Right cardiac atrium (tissue), 5 donors: Measurements from ENCODE around the gene SLC6A19. TPM values are rescaled to one million over a fixed set of nuclear protein-coding genes. Genes with fewer than 3 reads are reported as not detected.

Source experiments
- ATAC-seq, 2 donors: fragments of 200-7000 bp; cut with Tn5 transposase; one replicate each; pipeline versions ENCODE4 v1.8.0 to v1.9.1; 2020; ENCODE audit warnings: moderate library complexity in 2 of 2, mild to moderate bottlenecking in 1 of 2
- DNase-seq, 3 donors: peaks; one replicate each; pipeline ENCODE4 v3.0.0-alpha.2; 2020
- H3K27ac ChIP-seq: one replicate; pipeline ENCODE4 v1.5.1; 2013; ENCODE audit warnings: mild to moderate bottlenecking, low read length, control low read depth, moderate library complexity
- H3K27me3 ChIP-seq: one replicate; pipeline ENCODE4 v1.6.1; 2013; ENCODE audit not compliant: control insufficient read depth, insufficient read depth
- H3K4me1 ChIP-seq: one replicate; pipeline ENCODE4 v1.6.1; 2013; ENCODE audit warnings: low read length; ENCODE audit not compliant: control insufficient read depth, insufficient read depth
- H3K4me3 ChIP-seq: one replicate; pipeline ENCODE4 v1.5.1; 2013; ENCODE audit warnings: low read length, control low read depth
- H3K9me3 ChIP-seq: one replicate; pipeline ENCODE4 v1.6.1; 2013; ENCODE audit warnings: low read length; ENCODE audit not compliant: control insufficient read depth
- WGBS: extraction: QIAGEN DNeasy Blood & Tissue Kit; methylation state at CpG from one replicate; pipeline ENCODE4 v1.1.7; 2013; 5-methylcytosine and 5-hydroxymethylcytosine counted together
- intact Hi-C, 4 donors: fragments of 100-400 bp; cut with DNase I; formaldehyde crosslinking; loops; one replicate each; pipeline versions ENCODE4 v1.11.0 to v1.14.0; 2022 to 2023
- polyA plus RNA-seq: library from polyadenylated mRNA; stranded (reverse); fragments of 200-250 nt; gene quantifications from one replicate; pipeline ENCODE4 v1.2.3, GENCODE V29; 2013
- total RNA-seq, 4 donors: library from RNA; stranded (reverse); fragmentation: NEBNext Ultra II Directional; extraction: Animal tissue kit (Norgen Biotek cat#: 25700); gene quantifications; one replicate each; pipeline ENCODE4 v1.2.1, GENCODE V29; 2021
- donor health status: healthy with polysubstance abuse.
- donor health status: DM: no; HTN: yes; CAD: no.
- donor health status: DM: no; HTN: no; CAD: no.
- donor health status: DM: no; HTN: yes; CAD: no; lungs with severe emphysema.
- donor health status: DM: yes; HTN: yes; CAD: no.

SLC6A19 gene
- total and polyA plus RNA-seq, 5 donors: not detected

GRCh38 chr5:1196562-1196961 is 4.8 kb upstream of the SLC6A19 start:
- WGBS: 71% methylated on average over 1 of the region's 1 CpG
- DNase-seq: no peak
- Histone ChIP-seq H3K4me1 (no peaks in the 10 kb centered on the region), H3K9me3 (no peaks in the 10 kb centered on the region), H3K27ac (no peak overlapping the region), H3K4me3 (no peak overlapping the region), H3K27me3 (no peaks in the 10 kb centered on the region)
- intact Hi-C loops: no loop called here
- no peak for ATAC-seq

GRCh38 chr5:1197876-1198666 is 3.3 kb upstream of the SLC6A19 start:
- peak in 2 of 3 donors; percentile 3 to 25 for DNase-seq

DNA sequence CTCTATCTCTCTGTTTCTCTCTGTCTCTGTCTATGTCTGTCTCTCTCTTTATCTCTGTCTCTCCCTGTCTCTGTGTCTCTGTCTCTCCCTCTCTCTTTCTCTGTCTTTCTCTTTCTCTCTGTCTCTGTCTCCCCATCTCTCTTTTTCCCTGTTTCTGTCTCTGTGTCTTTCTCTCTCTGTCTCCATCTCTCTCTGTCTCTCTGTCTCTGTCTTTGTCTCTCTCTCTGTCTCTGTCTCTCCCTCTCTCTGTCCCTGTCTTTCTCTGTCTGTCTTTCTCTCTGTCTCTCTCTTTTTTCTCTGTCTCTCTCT is 2.1 kb upstream of the SLC6A19 start:
- Histone ChIP-seq H3K4me3 (no peak overlapping the region), H3K9me3 (no peaks in the 10 kb centered on the region), H3K27me3 (no peaks in the 10 kb centered on the region), H3K4me1 (no peaks in the 10 kb centered on the region), H3K27ac (no peak overlapping the region)
- intact Hi-C loops: no loop called here
- no peak for ATAC-seq
- DNase-seq: no peak

More at GRCh38 chr5:1197876-1198666, 3.3 kb upstream of the SLC6A19 start:
- Histone ChIP-seq H3K4me3 (no peak overlapping the region), H3K27me3 (no peaks in the 10 kb centered on the region), H3K27ac (no peak overlapping the region), H3K9me3 (no peaks in the 10 kb centered on the region), H3K4me1 (no peaks in the 10 kb centered on the region)
- ATAC-seq: no peak
- intact Hi-C loops: no loop called here
- WGBS: 84% methylated on average over 7 of the region's 7 CpGs

- 38% methylated on average over 26 of the region's 26 CpGs for WGBS
- H3K27me3 ChIP-seq: no peaks in the 10 kb centered on the region
Observed at GRCh38 chr5:1199649-1200494, 1.5 kb upstream of the SLC6A19 start.

GRCh38 chr5:1200495-1201326 is 684 bp upstream of the SLC6A19 start:
- Histone ChIP-seq H3K27ac (no peak overlapping the region), H3K4me1 (no peaks in the 10 kb centered on the region), H3K9me3 (no peaks in the 10 kb centered on the region), H3K4me3 (no peak overlapping the region), H3K27me3 (no peaks in the 10 kb centered on the region)
- no peak for ATAC-seq
- DNase-seq: peak; percentile 5 to 44 (median 13)
- 67% methylated on average over 28 of the region's 28 CpGs for WGBS
- intact Hi-C loops: no loop called here

More at GRCh38 chr5:1199649-1200494, 1.5 kb upstream of the SLC6A19 start:
- Histone ChIP-seq H3K4me3 (no peak overlapping the region), H3K9me3 (no peaks in the 10 kb centered on the region), H3K4me1 (no peaks in the 10 kb centered on the region), H3K27ac (no peak overlapping the region)
- intact Hi-C loops: no loop called here
- DNase-seq (peak in 2 of 3 donors; percentile 23 to 36), ATAC-seq (no peak)

DNA sequence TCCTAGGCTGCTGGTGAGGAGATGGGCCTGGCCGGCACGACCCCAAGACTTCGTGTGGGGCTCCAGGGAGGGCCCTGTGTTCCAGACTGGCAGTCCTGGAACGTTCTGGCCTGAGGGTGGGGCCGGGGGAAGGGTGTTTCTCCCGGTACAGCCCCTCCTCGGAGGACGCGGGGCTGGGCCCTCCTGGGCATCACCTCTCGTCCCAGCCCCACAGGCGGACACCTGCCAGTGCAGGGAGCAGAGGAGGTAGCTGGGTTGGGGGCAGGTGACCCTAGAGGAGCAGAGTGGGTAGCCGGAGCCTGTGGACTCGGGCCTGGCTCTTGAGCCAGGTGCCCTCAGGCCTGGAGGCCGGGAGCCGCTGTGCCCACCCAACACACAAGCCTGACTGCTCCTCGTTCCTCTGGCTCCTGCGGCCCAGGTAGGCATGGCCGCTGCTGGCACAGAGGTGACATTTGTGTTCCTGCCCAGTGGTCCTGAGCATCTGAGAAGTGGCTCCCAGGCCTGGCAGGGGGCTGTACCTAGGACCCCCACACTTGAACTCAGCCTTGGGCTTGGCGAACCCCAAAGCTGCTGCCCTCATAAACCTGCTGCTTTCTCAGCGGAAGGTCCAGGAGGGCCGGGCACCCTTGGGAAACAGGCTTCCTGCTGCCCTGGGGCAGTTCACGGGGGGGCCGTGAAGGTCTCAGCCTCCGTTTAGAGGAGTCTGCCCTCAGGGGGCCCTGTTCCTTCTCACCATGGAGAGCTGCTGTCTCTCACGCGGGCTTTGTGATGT is 817 bp downstream of the SLC6A19 start:
- intact Hi-C loops: no loop called here
- ATAC-seq: no peak
- Histone ChIP-seq H3K4me1 (no peaks in the 10 kb centered on the region), H3K4me3 (no peak overlapping the region), H3K9me3 (no peaks in the 10 kb centered on the region), H3K27ac (no peak overlapping the region), H3K27me3 (no peaks in the 10 kb centered on the region)
- 73% methylated on average over 26 of the region's 26 CpGs for WGBS
- DNase-seq: peak; percentile 5 to 53 (median 31)

GRCh38 chr5:1202798-1203185 is 1.4 kb downstream of the SLC6A19 start:
- DNase-seq: peak; percentile 2 to 24 (median 13)
- H3K27ac ChIP-seq: no peak overlapping the region
- no peak overlapping the region for H3K4me3 ChIP-seq
- no peaks in the 10 kb centered on the region for H3K9me3 ChIP-seq
- intact Hi-C loops: no loop called here
- H3K4me1 ChIP-seq: no peaks in the 10 kb centered on the region
- H3K27me3 ChIP-seq: no peaks in the 10 kb centered on the region
- WGBS: 76% methylated on average over 7 of the region's 7 CpGs
- no peak for ATAC-seq

- Histone ChIP-seq H3K9me3 (no peaks in the 10 kb centered on the region), H3K4me1 (no peaks in the 10 kb centered on the region), H3K4me3 (no peak overlapping the region), H3K27me3 (no peaks in the 10 kb centered on the region), H3K27ac (no peak overlapping the region)
- 84% methylated on average over 24 of the region's 24 CpGs for WGBS
- intact Hi-C loops: no loop called here
- DNase-seq: peak; percentile 6 to 51 (median 32)
- ATAC-seq: no peak
Observed at GRCh38 chr5:1203311-1203967, 2.0 kb downstream of the SLC6A19 start.

DNA sequence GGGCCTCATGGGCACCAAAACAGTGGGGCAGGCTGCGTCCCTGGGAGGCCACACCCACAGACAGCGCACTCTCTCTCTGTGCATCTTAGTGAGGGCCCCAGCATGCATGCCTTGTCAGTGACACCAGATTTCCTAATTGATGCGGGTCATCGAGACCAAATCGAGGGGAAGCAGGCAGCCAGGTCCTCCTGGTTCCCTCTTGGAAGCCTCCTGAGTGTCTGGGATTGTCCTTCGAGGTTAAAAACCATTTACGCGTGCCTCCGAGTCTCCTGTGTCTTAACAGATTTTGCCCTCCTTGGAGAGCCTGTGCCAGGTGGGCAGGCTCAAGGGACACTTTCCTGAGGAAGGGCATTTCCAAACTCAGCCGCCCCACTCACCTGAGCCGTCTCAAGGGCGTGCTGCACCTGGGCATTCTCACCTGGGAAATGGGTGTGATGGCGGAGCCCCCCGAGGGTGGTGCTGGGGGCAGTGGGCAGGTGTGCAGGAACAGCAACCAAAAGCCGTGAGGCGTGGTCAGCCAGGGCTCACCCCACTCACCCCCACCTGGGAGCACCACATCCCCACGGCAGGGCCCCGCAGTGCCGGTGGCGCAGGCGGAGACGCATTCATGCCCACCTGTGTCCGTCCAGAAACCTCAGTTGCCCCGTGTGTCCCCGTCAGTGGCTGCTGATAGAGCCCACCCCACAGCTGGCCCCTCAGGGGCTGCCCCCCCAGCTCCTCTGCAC is 2.7 kb downstream of the SLC6A19 start:
- H3K27ac ChIP-seq: no peak overlapping the region
- ATAC-seq (no peak), DNase-seq (peak; percentile 10 to 65 (median 54))
- intact Hi-C loops: no loop called here
- H3K27me3 ChIP-seq: no peaks in the 10 kb centered on the region
- 73% methylated on average over 25 of the region's 25 CpGs for WGBS
- H3K4me1 ChIP-seq: no peaks in the 10 kb centered on the region
- no peaks in the 10 kb centered on the region for H3K9me3 ChIP-seq
- H3K4me3 ChIP-seq: no peak overlapping the region
